Loucy (cell line): Measurements from ENCODE around the gene DTNA.

Experiments used
- CTCF ChIP-seq: fragments of 200-600 bp; sonication (generic); conservative IDR thresholded peaks from 2 replicates; pipeline ENCODE4 v1.5.1; 2014; ENCODE audit warnings: mild to moderate bottlenecking, antibody characterized with exemption, low read length
- EZH2phosphoT487 ChIP-seq: fragments of 200-600 bp; IDR thresholded peaks from 2 replicates; pipeline ENCODE4 v1.6.1; 2018; ENCODE audit warnings: antibody characterized with exemption, mild to moderate bottlenecking, moderate library complexity, borderline replicate concordance

GRCh38 chr18:34866739-34867138, 156.6 kb downstream of the DTNA start:
- TF ChIP-seq EZH2phosphoT487 (no peak), CTCF (peak; percentile 42; the same call in 1 of the 2 replicates)
